ENCODE data around the gene NGFR. TPM values are rescaled to one million over a fixed set of nuclear protein-coding genes. Genes with fewer than 3 reads are reported as not detected.

Gene NGFR
- total RNA-seq, 1 experiment from 2014 or later, result 60.6 TPM

DNA sequence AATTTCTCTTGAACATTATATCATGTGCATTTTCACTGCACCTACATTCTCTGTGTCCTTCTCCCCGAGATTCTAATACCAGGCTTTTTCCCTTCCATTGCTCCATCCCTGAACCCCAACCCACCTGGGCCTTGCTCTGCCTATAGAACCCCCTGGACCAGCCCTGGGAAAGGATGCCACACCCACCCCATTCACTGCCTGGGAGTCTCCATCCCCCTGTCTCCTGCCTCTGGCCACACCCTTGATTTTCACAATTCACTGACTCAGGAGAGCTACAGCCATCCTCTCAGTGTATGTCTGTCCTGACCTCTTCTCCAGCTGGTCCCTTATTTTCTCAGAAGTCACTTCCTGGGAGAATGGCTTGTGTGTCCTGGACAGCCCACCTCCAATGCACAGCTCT, 27.9 kb upstream of the NGFR start:
- intact Hi-C loops (cut with micrococcal nuclease; ENCODE audit: unreplicated experiment), result no loop called here
- POLR2A ChIA-PET (ENCODE audit: low non-redundant PET), result no interaction called here

DNA sequence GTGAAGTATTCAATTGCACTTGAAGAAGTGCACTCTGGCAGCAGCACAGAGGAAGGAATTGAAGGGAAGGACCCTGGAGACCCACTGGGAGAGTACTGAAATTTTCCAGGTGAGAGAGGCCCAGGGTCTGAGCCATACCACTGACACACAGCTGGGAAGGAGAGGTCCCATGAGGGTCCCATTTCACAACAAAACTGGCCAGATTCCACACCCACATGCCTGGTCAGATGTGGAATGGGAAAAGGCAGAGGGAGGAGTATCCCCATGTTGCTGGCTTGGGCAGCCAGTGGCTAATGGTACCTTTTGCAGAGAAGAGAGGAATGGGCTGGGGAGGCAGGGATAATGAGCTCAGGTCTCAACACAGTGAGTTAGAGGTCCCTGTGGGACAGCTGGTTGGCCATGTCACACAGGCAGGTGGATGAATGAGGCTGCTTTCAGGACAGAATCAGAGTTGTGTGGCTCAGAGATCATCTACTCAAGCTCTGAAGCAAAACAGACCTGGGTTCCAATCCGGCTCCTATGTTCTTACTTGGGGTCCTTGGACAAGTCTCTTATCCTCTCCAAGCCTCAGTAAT, 26.2 kb upstream of the NGFR start:
- ChIA-PET POLR2A (ENCODE audit: low non-redundant PET) (no interaction called here), CTCF (no interaction called here)
- Histone ChIP-seq H3K27ac (ENCODE audit: low read depth, low read length, poor library complexity, severe bottlenecking) (no peak overlapping the region), H3K4me3 (ENCODE audit: low read depth, low read length, poor library complexity, severe bottlenecking) (no peak overlapping the region), H3K9me3 (ENCODE audit: low read depth, low read length, poor library complexity, severe bottlenecking) (no peaks in the 10 kb centered on the region), H3K27me3 (replicated peaks; ENCODE audit: insufficient read depth, low read depth, low read length, poor library complexity) (peaks cover 19% of the 10 kb centered on the region), H3K4me1 (ENCODE audit: insufficient read depth, low read length, poor library complexity, severe bottlenecking) (no peaks in the 10 kb centered on the region), H3K36me3 (ENCODE audit: insufficient read depth, low read length, poor library complexity, severe bottlenecking) (no peaks in the 10 kb centered on the region)
- intact Hi-C loops (cut with micrococcal nuclease; ENCODE audit: unreplicated experiment), result no loop called here
- no TSS peak for BruUV-seq (replicated peaks)
- no peak for DNase-seq (ENCODE audit: low spot score)
- TF ChIP-seq, protein P1, sequence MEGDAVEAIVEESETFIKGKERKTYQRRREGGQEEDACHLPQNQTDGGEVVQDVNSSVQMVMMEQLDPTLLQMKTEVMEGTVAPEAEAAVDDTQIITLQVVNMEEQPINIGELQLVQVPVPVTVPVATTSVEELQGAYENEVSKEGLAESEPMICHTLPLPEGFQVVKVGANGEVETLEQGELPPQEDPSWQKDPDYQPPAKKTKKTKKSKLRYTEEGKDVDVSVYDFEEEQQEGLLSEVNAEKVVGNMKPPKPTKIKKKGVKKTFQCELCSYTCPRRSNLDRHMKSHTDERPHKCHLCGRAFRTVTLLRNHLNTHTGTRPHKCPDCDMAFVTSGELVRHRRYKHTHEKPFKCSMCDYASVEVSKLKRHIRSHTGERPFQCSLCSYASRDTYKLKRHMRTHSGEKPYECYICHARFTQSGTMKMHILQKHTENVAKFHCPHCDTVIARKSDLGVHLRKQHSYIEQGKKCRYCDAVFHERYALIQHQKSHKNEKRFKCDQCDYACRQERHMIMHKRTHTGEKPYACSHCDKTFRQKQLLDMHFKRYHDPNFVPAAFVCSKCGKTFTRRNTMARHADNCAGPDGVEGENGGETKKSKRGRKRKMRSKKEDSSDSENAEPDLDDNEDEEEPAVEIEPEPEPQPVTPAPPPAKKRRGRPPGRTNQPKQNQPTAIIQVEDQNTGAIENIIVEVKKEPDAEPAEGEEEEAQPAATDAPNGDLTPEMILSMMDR (conservative IDR thresholded peaks at IDR 0.05; ENCODE audit: low read depth, low read length), result no peak
- TF ChIP-seq EZH2 (IDR thresholded peaks at IDR 0.05; ENCODE audit: borderline replicate concordance, low read depth, low read length, poor library complexity, severe bottlenecking), result no peak

More for the DNA sequence above, 27.9 kb upstream of the NGFR start:
- Histone ChIP-seq H3K9me3 (ENCODE audit: low read depth, low read length, poor library complexity, severe bottlenecking) (no peaks in the 10 kb centered on the region), H3K4me1 (ENCODE audit: insufficient read depth, low read length, poor library complexity, severe bottlenecking) (no peaks in the 10 kb centered on the region), H3K4me3 (ENCODE audit: low read depth, low read length, poor library complexity, severe bottlenecking) (no peak overlapping the region), H3K36me3 (ENCODE audit: insufficient read depth, low read length, poor library complexity, severe bottlenecking) (no peaks in the 10 kb centered on the region), H3K27ac (ENCODE audit: low read depth, low read length, poor library complexity, severe bottlenecking) (no peak overlapping the region), H3K27me3 (replicated peaks; ENCODE audit: insufficient read depth, low read depth, low read length, poor library complexity) (peaks cover 19% of the 10 kb centered on the region)
- TF ChIP-seq, protein P1 (conservative IDR thresholded peaks at IDR 0.05; ENCODE audit: low read depth, low read length), result no peak
- no TSS peak for BruUV-seq (replicated peaks)
- CTCF ChIA-PET, result no interaction called here
- no peak for DNase-seq (ENCODE audit: low spot score)

DNA sequence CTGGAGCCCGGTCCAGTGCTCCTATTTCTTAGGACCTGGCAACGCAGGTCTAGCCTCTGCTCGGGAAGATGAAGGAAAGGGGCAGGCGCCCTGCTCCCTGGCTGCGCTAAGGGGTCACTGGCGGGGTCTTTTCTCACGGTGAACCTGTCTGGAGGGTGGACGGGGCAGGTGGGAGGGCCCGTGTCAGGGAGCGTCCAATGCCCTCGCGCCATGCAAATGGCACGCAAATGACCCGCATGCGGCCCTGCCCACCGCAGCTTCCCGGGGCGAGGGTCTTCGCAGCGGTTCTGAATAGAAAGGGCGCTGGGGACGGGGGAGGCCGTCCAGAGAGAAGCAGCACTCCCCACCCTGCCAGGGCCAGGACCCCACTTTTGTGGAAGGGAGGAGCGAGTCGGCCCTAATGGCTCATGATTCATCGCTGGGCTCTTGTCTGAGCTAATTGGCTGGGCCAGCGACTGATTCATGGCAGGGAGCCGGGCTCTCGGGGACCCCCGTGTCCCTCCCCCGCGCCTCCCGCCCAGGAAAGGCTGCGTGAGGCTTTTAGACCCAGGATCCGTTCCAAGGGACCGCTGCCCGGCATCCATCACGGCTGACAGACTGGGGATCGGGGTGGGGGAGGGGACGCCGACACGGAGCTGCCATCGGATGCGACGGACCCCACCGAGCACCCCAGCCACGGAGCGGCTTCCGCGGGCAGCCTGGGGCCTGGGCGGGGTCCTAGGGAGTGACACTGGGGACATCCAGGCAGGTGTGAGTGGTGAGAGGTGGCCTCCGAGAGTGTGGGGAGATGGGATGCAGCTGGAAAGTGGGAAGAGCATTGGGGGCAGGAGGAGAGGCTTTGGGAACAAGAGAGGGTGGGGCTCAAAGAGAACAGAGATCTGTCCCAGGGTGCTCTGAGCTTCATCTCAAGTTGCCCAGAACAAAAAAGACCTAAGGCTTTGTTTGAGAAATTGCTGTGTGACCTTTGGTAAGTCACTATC, 25.0 kb upstream of the NGFR start:
- Histone ChIP-seq H3K4me1 (ENCODE audit: insufficient read depth, low read length, poor library complexity, severe bottlenecking) (no peaks in the 10 kb centered on the region), H3K27me3 (replicated peaks; ENCODE audit: insufficient read depth, low read depth, low read length, poor library complexity) (peaks cover 15% of the 10 kb centered on the region), H3K36me3 (ENCODE audit: insufficient read depth, low read length, poor library complexity, severe bottlenecking) (no peaks in the 10 kb centered on the region), H3K4me3 (ENCODE audit: low read depth, low read length, poor library complexity, severe bottlenecking) (peak overlapping the region; percentile 23), H3K27ac (ENCODE audit: low read depth, low read length, poor library complexity, severe bottlenecking) (no peak overlapping the region), H3K9me3 (ENCODE audit: low read depth, low read length, poor library complexity, severe bottlenecking) (no peaks in the 10 kb centered on the region)
- no TSS peak for BruUV-seq (replicated peaks)
- intact Hi-C loops (cut with micrococcal nuclease; ENCODE audit: unreplicated experiment), result no loop called here
- no peak for DNase-seq (ENCODE audit: low spot score)
- POLR2A ChIA-PET (ENCODE audit: low non-redundant PET), result no interaction called here
- CTCF ChIA-PET, result interaction anchor here (0.6 kb wide), 1 partner anchor 11 kb away, joined by 3 read pairs; no protein-coding TSS in a partner anchor
- no peak for TF ChIP-seq EZH2 (IDR thresholded peaks at IDR 0.05; ENCODE audit: borderline replicate concordance, low read depth, low read length, poor library complexity, severe bottlenecking)
- TF ChIP-seq, protein P1 (conservative IDR thresholded peaks at IDR 0.05; ENCODE audit: low read depth, low read length), result no peak
